ENCODE results near the gene ADGRD1.

The ADGRD1 gene

GRCh38 chr12:131041968-131042833 is 88.5 kb downstream of the ADGRD1 start:
- DNase-seq (ENCODE audit: low read depth in 2 of 2): no peak

- DNase-seq (ENCODE audit: low read depth in 2 of 2): no peak
Measured at GRCh38 chr12:131042834-131043245, 89.1 kb downstream of the ADGRD1 start.

GRCh38 chr12:131043401-131043871 is 89.7 kb downstream of the ADGRD1 start:
- DNase-seq (ENCODE audit: low read depth in 2 of 2): no peak

DNA sequence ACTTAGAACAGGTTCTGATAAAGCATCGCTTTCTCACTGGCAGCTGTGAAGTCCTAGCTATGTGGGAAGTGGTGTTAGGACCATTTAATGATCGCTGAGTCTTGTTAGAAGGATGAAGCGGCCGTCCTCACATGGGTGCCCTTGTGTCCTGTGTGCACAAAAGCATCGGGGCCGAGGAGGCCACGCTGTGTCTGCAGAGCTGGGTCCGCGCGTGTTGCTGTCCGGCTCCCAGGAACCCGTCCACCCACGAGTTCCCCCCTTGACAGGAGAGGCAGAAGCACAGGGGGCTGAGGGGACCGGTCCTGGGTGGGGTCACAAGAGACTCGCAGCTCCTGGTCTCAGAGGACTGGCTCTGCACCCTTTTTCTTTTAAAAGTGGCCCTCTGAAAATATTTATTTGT is 90.4 kb downstream of the ADGRD1 start:
- no peak for DNase-seq (ENCODE audit: low read depth in 2 of 2)

GRCh38 chr12:131044760-131045381 is 91.2 kb downstream of the ADGRD1 start:
- no peak for DNase-seq (ENCODE audit: low read depth in 2 of 2)

GRCh38 chr12:131045705-131046460 is 92.2 kb downstream of the ADGRD1 start:
- DNase-seq (ENCODE audit: low read depth in 2 of 2): no peak

DNA sequence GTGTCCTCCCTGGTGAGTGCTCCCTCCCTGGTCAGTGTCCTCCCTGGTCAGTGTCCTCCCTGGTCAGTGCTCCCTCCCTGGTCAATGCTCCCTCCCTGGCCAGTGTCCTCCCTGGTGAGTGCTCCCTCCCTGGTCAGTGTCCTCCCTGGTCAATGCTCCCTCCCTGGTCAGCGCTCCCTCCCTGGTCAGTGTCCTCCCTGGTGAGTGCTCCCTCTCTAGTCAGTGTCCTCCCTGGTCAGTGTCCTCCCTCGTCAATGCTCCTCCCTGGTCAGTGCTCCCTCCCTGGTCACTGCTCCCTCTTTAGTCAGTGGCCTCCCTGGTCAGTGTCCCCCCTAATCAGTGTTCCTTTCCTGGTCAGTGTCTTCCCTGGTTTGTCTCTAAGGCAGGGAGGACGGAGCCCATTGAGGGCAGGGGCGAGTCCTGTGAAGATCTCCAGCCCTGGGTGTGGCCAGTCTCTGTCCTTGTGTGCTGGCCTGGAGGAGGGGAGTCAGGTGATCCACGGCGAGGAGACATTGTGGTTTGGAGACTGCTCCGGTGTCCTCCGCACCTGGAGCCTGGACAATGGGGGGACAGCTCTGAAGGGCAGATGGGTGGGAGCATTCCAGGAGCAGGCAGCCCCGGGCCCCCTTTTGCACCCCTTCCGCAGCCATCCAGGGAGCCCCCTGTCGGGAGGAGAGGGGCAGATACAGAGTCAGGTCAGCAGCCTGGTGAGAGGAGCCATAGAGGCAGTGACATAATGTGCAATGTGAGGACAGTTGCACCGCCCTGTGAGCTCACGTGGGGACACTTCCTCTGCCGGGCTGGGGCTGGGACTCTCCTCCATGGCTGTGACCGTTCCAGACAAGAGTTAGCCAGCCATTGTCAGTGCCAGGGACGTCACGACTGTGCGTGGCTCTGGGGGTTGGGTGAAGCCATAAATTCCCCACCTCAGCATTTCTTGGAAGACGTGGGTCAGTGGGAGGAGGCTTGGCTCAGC is 93.4 kb downstream of the ADGRD1 start:
- no peak for DNase-seq (ENCODE audit: low read depth in 2 of 2)

GRCh38 chr12:131047789-131048610 is 94.3 kb downstream of the ADGRD1 start:
- no peak for DNase-seq (ENCODE audit: low read depth in 2 of 2)

GRCh38 chr12:131048611-131048990 is 94.9 kb downstream of the ADGRD1 start:
- DNase-seq (ENCODE audit: low read depth in 2 of 2): no peak

DNA sequence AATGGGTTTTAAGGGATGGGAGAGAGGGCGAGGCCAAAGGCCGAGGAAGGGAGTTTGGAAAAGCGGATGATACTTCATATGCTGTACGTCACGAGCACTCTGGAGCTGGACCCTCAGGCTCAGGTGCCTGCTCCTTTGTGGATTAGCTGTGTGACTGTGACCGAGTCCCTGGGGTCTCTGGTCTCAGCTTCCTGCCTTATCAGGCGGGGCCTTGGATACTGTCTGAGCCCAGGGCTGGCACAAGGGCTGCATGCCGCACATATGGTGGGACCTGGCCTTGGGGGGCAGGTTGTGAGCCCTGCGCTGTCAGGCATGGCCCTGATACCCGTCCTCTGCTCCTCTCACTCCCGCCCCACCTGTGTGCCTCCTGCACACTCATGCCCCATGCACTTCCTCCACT is 95.3 kb downstream of the ADGRD1 start:
- DNase-seq (ENCODE audit: low read depth in 2 of 2): no peak

DNA sequence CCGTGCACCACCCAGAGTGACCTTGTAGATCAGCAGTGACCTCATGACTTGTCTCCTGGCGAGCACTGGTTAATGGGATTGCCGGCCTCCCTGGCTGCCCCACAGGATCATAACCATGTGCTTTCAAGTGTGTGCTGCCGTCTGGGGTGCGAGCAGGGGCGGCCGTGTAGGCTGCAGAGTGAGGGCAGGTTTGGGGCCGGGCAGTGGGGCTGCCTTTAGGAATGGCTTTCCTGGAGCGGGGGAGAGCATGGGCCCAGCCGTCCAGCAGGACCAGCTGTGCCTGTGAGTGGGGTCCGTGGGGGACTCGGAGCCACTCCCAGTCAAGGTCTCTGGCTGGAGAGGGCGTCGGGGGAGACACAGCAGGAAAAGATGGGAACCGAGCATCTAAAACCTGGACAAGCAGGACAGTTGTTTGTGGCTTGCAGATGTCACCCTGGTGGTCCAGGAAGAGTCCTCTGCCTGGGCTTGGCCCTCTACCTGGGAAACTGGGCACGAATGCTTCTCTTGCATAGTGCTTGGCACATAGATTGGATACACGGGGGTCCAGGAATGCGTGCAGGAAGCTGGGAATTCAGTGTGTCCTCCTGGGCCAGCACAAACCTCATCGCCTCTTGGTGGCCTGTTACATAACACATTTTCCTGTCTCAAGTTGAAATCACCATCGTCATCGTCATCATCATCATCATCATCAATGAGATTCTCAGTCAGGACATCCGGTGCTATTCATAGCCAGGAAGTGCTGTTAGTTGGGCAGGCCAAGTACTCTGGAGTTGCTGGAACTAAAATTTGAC is 96.0 kb downstream of the ADGRD1 start:
- DNase-seq (ENCODE audit: low read depth in 2 of 2): no peak

GRCh38 chr12:131050463-131051154 is 96.9 kb downstream of the ADGRD1 start:
- no peak for DNase-seq (ENCODE audit: low read depth in 2 of 2)

GRCh38 chr12:131051155-131051473 is 97.4 kb downstream of the ADGRD1 start:
- no peak for DNase-seq (ENCODE audit: low read depth in 2 of 2)

DNA sequence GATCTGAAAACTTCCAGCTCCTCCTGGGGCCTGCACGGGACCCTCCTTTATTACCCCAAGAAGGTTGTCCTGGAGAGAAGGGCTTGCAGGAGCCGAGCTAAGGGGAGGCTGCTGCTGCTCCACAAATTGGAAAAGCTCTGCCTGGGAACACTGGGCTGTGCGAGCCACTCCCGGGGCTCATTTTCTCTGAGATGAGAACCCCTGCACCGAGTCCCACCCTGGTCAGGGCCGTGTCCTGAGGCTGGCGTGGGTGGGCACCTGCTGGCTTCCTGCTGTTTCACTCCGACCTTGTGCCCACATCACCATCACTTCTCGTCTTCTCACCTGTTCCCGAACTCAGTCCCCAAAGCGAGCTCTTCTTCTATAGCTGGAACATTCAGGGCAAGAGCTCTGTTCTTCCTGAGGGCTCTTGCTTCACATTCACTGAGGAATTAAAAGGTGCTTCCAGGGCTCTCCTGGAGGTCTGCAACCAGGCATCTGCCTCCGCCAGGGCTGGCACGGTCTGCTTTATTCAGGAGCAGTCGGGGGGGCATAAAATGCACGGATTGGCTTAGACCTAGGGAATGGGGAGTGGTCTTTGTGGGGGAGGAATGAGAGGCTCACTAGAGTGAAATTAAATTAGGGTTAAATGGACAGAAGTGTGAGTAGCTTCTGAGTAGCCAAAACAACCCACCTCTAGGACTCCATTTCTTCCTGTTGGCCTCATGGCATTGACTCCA is 98.5 kb downstream of the ADGRD1 start:
- no peak for DNase-seq (ENCODE audit: low read depth in 2 of 2)

- DNase-seq (ENCODE audit: low read depth in 2 of 2): no peak
Measured at GRCh38 chr12:131052929-131053328, 99.2 kb downstream of the ADGRD1 start.

DNA sequence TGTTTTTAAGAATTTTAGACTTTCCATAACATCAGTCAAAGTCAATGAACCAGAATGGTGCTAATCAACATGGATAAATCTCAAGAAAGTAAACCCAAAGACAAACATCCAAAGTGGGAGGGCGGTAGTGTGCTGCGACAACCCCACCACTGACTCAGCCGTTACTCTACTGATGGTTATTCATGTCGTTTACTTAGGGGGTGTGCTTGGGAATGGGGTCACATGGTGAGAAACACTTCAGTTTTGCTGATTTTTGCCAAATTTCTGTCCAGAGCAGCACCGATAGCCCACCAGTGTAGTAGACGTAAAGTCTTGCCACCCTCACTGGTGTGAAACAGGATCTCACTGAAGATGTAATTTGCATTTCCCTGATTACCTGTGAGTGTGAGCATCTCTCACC is 99.9 kb downstream of the ADGRD1 start:
- DNase-seq (ENCODE audit: low read depth in 2 of 2): no peak

DNA sequence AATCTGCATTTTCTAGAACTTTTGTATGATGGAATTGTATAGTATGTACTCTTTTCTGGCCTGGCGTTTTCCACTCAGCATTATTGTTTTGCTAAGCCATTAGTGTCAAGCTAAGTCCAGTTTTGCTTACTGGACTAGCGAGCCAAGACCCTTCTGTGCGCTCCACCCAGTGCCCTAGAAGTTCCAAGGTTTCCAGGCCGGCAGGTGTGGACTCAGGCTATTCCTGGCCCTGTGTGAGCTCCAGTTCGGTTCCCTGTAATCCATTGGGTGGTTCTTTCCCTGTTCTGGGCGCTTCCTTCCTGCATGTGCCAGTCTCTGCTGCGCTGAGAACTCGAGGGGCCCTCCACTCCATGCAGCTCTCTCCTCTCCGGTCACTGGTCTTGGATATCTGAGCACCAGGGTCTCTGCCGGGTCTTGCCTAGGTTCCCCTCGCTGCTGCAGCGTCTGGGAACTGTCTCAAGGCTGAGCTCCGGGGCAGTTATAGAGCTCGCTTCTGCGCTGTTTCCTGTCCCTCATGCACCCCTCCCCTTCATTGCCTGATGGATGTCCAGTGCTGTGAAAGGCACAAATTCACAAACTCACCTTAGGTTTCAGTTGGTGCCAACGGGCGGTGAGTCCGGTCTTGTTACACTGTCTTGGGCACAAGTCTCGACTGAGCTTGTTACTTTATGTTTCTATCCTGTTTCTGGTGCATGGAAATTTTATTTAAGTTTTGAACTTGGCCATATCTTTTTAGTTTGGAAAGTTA is 100.8 kb downstream of the ADGRD1 start:
- DNase-seq (ENCODE audit: low read depth in 2 of 2): no peak

- no peak for DNase-seq (ENCODE audit: low read depth in 2 of 2)
Measured at GRCh38 chr12:131055093-131055465, 101.4 kb downstream of the ADGRD1 start.
